GM18870 (cell line): ENCODE data around the gene TTC23.

Source experiments
- ATAC-seq: cut with Tn5 transposase; IDR thresholded peaks from one replicate; pipeline ENCODE4 v1.9.1; 2021; ENCODE audit warnings: moderate library complexity; ENCODE audit not compliant: unreplicated experiment

The TTC23 gene

DNA sequence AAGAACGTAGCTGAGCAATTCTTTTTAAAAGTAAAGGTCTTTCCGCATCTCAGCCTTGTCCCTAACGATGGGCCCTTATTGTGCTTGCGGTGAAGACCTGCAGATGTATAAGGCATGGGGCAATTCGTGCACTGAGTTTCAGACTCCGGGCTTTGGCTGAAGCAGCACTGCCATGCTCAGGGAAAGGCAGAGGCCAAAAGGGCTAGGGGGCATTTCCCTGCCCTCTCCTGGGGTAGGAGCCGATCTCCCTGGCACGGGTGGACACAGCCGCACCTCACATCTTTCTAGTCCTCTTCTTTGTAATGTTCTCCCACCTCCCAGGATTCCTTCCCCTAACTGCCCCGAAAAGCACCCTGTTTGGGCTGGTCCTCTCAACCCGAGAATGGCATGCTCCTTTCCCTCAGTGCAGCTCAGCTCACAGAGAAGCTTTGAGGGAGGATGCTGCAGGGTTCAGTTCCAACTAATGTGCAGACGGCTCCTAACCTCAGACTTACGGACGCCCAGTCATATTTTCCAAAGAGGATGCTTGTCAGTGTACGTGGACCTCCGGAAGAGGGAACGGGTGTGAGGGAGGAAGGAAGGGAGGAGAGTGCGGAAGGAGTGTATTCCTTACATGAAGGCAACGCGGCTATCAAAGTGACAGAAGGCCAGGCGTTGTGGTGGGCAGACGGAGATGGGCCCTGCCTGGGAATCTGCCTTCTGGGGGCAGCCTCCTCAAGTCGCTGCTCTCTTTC lies 83.3 kb downstream of the TTC23 start:
- ATAC-seq: no peak

DNA sequence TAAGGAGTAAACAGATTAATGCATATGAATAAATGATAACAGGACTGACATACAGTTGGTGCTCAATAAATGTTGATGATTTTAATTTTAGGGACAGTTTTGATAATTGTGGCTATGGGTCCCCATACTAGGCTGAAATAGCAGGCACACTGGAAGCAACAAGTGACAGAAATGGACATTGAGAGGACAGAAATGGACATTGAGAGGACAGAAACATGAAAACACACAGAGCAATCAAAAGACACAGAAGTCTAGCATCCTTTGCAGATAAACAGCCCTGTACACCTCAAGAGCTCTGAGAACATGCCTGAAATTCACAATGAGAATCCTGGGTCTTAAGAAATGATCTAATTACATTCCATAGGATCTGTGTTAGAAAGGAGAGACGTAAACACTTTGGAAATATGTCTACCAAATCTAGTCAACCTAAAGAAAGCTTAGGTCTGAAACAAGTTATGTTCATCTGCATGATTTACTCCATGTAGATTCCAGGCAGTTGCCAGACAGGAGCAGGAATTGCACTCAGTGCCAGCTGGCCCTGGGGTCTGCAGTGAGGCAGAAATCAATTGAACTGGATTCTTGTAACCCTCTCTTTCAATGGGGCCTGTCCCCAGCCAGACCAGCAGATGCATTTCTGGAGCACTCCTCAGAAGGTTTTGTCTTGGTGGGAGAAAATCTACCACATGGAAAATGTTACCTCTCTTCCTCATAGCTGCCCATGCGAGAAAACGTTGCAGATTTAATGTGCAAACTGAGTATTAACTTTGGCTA lies 84.2 kb downstream of the TTC23 start:
- ATAC-seq: no peak

DNA sequence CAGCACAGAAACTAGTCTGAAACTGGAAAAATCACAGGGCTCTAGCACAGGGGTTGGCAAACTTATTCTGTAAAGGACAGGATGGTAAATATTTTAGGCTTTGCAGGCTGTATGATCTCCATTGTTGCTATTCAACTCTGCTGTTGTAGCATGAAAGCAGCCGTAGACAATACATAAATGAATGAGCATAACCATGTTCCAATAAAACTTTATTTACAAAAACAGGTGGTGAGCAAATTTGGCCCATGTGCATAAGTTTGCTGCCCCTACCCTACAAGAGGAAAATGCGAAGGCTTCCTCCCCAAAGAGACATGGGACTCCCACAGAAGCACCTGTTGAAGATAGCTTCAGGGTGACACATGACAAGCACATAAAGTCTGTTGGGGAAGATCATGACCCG lies 85.3 kb downstream of the TTC23 start:
- no peak for ATAC-seq

DNA sequence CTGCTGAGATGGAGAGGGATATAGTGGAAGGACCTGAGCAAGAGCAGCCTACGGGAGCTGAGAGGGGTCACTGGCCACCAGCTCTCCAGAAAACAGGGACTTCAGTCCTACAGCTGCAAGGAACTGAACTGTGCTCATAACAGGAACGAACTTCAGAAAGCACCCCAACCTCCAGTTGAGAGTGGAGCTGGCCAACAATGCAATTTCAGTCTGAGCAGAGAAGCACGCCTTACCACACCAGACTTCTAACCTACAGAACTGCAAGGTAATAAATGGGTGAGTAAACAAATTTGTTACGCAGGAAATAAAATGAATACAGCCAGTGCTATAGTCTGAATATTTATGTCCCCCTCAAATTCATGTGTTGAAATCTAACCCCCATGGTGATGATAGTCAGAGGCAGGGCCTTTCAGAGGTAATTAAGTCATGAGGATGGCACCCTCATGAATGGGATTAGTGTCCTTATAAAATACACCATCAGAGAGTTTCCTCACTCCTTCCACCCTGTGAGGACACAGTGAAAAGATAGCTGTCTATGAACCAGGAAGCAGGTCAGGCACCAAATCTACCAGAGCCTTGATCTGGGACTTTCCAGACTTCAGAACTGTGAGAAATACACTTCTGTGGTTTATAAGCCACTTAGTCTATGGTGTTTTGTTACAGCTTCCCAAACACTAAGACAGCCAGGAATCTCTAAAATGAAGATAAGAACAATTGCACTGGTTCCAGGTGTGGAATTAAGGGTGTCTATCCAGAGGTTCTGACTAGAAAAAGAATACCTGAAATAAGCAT lies 85.9 kb downstream of the TTC23 start:
- ATAC-seq: no peak

DNA sequence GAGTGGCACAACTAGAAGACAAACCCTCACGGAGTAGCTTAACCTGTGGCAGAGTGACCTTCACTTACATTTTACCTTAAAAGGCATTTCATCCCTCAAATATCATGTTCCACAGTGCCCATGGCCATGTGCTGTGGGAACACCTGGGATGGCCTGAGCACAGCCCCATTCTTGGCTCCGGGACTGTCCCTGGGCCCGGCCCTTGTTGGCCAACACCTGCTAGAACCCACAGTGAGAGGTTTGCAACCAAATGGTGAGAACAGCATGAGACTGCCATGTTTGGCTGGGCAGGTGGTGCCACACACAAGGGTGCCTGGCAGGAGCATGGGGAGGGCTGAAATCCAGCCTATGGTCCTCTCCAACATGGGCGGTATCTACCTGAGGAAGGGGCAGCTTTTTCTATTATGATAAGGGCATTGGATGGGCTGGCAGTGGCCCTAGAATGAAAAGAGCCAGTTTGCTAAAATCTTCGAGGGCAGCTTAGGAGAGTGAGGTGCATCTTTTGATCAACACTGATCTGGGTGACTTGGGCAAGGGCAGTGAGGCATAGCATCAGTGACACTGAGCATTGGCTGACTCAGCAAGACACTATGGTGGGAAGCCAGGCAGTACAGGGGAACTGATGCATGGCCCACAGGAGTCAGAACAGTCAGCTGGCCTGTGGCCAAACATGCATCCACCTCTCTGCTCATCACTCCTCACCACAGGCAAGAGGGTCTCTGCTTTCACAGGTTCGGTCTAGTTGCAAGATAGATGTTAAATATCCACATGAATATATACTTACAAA lies 90.6 kb downstream of the TTC23 start:
- ATAC-seq: no peak

DNA sequence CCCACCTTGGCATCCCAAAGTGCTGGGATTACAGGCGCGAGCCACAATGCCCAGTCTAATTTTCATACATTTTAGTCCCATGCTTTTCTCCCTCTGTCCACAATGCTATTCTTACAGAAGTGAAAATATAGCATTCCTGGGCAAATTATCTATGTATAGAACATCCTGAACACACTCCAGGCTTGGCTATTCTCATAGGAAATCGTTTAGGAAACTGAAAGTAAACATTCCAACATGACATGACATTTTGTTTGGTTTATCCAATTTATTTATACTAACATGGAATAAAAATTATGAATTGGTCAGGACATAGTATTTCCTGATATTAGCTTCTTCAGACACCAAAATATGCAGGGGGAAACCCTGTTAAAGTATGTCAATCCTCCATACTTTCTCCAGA lies 91.9 kb downstream of the TTC23 start:
- ATAC-seq: no peak

DNA sequence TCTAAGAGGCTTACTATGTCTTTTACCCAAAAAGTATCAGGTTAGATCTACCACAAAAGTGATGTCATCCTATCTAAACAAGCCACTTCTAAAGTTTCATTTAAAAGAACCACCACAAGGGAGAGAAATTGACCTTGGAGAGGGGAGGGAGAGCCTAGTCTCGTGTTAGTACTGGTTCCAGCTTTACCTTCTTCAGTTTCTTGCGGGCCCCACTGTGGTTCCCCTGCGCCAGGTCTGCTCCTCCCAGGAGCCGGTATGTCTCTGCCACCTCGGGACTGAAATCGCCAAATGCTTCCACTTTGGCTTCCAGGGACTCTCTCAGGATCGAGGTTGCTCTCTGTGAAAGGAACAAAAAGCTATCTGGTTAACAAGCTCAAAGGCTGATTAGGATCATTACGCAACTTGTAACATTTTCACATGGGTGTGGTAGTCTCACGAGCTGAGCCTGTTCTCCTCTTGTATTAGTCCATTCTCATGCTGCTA lies 93.4 kb downstream of the TTC23 start:
- ATAC-seq: no peak

DNA sequence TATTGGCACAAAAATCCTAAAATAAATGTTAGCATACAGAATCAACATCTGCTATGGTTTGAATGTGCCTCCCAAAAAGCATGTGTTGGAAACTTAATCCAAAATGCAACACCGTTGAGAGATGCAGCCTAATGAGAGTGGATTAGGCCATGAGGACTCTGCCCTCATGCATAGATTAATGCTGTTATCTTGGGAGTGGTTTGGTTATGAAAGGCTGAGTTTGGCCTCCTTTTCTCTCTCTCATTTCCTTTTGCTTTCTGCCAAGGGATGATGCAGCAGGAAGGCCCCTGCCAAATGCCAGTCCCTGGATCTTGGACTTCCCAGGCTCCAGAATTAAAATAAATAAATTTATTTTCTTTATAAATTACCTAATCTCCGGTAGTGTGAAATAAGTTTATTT lies 95.1 kb downstream of the TTC23 start:
- no peak for ATAC-seq

DNA sequence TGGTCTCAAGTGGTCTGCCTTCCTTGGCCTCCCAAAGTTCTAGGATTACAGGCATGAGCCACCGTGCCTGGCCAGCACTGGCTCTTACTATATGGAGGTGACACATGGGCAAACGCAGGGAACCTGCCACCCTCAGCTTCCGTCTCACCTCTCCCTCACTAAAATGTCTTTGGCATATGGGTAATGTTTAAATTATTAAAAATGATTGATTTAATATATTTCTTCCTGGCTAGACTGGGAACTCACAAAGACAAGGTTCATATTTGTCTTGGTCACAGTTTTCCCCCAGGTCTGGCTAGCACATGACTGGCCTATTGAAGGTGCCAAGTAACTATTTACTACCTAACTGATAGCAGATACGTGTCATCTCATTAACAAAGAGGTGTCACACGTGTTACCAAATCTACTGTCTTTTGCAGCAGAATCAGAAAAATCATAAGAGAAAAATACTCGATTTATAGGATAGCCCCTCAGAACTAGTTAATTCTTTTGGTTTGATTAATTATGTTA lies 96.3 kb downstream of the TTC23 start:
- no peak for ATAC-seq

DNA sequence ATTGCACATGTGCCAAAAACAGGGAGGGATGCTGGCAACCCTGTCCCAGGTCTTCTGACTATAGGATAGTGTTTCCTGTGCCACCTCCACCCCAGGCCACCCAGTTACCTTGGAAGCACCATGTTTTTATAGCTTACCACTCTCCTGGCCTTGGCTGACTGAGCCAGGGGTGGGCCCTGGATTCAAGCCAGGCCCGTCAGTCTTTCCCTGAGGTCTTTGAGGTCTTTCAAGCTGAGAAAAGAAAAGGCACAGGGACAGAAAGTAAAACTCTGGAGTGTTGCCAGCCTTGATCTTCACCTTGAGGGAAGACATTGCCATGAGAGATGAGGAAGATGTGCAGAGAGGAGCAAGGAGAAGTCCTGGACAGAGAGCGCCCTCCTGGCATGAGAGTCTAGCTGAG lies 98.2 kb downstream of the TTC23 start:
- no peak for ATAC-seq

DNA sequence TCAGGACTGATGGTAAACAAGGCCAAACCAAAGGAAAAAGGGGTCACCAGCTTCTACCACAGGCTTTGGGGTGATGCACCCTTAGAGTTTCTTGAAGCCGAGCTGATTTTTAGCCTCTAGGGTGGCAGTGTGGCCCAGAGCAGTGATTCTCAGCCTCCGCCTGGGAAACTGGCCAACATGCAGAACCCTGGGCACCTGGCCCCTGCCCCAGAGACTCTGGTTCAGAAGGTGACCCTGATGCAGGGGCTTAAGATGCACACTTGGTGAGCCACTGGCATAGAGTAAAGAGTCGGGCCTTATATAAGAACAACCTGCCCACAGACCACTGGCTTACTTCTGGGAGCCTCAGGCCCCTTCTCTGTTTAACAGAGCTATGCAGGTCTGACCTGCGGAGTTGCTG lies 100.0 kb downstream of the TTC23 start:
- ATAC-seq: no peak

DNA sequence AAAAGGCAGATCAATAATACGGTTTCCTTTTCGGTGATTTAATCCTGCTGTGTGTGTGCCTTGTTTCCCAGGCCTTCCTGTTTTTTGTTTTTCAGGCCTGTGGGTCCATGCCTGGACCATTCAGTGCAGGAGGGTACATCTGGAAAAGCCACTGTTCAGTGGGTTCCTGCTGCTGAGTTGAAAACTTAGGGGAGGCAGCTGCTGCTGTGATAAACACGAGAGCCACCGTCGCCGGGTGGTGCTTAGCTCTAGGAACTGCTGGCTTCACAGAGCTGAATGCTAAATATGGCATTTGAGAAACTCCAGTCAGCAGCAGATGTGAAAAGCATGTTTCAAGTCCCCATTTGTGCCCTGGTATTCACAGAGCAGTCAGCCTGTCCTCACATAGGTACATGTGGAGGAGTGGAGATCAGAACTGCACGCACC lies 100.5 kb downstream of the TTC23 start:
- ATAC-seq: no peak

DNA sequence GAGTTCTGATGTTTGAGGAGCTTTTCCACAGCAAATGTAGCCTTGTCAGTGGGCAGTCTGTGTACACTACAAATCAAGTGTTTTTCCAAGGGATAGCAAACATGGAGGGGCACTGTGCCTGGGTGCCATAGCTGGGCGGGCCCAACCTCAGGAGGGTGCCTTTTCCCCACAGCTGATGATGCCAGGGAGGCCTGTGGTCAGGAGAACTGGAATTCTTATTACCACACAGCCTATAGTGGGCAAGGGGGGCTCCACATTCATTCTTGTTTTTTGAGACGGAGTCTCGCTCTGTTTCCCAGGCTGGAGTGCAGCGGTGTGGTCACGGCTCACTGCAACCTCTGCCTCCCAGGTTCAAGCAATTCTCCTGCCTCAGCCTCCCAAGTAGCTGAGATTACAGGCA lies 102.7 kb downstream of the TTC23 start:
- no peak for ATAC-seq

DNA sequence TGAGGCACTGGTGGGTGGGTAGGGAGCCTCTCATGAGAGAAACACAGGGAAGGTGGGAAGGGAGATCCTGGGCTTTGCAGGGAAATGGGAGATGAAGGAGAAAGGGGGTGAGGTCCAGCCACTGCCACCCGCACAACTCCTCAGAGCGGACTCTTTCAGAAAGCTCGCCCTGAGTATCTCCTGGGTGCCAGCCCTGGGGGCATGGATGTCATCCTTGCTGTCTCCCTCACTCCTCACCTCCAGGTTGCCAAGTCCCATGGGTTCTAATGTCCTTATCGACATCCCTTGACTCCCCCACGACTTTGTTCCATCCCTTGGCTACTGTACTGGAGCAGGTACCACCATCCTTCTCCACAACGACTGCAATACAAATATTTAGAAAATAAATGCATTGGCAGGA lies 103.6 kb downstream of the TTC23 start:
- no peak for ATAC-seq

DNA sequence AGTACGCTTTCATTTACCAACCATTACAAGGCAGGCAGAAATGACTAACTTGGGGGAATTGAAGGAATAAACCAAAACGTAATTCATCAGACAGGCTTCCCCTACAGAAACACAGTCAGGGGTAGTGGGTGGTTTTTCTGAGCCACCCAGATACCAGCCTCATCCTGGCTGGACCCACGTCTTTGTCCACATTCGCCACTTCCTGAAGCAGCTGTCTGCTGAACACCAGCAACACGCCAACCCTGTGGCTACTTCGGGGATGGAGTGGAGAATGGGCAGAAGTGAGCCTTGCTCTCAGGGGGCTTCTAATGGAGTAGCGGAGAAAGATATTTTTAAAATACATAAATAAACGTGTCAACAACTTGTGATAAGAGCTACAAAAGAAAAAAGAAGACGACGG lies 104.4 kb downstream of the TTC23 start:
- ATAC-seq: no peak

DNA sequence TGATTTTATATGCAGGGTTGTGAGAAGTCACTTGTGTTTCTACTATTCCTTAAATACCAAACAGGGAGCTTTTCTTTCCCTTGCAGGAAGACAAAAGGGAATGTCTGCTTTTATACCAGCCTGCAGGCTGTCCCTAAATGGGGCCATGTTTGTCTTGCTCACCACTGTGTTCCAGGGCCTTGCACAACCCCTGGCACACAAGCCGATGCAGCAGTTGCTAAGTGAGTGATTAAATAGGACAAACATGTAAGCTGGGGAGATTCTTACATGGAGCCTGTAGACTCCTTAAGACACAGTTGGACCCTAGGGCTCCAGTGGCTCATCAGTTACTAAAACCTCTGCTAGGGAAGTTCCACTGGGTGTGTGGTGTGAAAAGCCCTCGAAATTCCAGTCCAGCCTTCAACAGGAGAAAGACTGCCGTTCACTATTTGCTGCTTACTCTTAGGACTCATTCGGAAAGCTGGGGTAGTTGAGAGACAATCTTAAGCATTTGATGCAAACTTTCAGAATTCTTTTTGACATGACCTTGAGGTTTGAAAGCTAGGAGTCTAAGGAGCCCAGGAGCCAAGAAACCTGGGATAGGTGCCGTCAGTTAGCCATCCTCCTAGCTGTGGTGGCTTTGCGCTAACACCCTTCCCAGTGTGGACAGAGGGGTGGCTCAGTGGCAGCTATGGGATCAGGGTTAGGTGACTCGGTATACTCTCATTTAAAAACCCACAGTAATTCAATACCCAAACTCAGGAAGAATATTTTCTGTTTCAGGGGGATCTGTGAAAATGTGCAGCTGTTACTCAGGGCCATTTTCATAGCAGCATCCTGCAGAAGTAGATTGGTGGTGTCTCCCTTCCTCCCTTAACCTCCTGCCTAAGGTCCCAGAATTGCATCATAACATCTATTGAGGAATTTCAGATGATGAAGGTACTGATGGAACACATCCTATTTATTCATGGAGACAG lies 105.4 kb downstream of the TTC23 start:
- ATAC-seq: no peak

DNA sequence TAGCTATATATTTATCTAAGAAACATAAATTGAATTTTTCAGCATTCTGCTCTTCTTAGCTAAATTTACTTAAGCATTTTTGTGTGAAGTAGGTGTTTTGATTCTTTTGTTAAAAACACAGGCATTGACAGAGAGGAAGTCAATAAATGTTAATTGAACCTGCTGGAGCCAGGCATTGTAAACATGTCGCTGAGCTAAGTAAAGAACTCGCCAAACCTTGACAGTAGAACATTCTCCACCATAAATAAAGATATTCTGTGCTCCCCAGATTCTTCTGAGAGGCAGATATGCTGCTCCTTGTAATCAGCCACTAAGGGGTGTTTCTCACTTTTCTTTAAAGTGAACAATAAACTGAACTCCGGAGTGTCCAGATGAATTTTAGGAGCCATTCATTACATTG lies 106.1 kb downstream of the TTC23 start:
- ATAC-seq: no peak

DNA sequence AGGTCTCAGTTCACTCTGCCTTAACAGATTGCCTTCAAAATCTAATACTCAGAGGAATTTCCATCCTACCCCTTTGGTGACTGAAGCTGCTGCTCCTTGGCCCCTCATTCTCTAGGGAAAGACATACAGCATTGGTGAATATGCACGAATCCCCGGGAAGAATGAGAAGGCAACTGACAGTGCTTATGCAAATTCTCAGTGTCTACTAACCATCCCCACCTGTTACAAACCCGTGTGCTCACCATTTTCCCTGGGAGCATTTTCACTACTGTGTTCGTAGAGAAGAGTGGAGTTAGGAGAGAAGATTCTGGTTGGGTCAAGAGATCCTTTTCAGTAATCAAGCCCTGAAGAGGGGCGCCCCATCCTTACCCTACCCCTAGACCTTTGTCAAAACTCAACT lies 106.8 kb downstream of the TTC23 start:
- ATAC-seq: no peak

DNA sequence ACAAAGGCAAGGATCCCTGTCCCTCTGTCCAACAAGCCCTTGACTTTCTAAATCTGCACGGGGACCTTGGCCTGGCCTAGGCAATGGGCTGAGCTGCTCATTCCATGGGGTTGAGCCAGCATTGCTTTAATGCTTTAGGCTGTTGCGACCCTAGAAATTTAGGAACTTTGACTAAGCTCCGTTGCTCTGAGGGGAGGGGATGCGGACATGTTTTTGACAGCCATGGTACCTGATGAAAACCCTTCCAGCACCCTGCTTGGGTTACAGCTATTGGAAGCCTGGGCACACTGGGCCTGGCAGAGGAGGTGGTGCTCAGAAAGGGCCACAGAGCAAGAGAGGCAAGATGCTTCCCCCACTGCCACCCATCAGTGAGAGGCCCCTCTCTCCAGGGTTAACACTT lies 107.4 kb downstream of the TTC23 start:
- ATAC-seq: no peak

DNA sequence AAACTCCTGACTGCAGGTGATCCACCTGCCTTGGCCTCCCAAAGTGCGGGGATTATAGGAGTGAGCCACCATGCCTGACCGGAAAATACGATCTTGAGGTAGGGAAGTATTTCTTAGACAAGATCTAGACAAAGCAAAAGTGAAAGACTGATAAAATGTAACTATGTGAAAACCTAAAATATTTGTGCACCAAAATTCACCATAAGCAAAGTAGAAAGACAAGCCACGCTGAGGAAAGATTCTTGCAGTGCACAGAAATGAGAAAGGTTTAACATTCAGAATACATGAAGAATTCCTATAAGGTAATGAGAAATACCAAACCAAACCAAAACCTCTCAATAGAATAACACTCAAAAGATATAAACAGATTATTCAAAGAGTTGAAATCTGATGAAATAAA lies 108.8 kb downstream of the TTC23 start:
- ATAC-seq: no peak
